Measurements from ENCODE around the gene TAPBPL.

DNA sequence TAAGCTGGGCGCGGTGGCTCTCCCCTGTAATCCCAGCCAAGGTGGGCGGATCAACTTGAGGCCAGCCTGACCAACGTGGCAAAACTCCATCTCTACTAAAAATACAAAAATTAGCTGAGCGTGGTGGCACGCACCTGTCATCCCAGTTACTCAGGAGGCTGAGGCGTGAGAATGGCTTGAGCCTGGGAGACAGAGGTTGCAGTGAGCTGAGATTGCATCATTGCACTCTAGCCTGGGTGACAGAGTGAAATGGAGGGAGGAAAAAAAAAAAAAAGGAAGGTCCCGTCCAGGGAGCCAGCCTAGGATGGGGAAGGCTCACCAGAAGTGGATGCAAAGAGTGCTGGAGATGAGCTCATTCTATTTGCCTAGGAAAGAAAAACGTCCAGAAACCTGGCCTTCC, 9.0 kb upstream of the TAPBPL start:
- no peak for TF ChIP-seq POLR2A (IDR thresholded peaks at IDR 0.05; ENCODE audit: low read length)
- TF ChIP-seq GATA1 (IDR thresholded peaks at IDR 0.05; ENCODE audit: low read depth, low read length), result no peak
